SK-N-SH (cell line): ENCODE measurements around the gene SAP30.

Source experiments
- ELF1 ChIP-seq: IDR thresholded peaks from 2 replicates; pipeline ENCODE4 v1.4.0; 2012
- EZH2phosphoT487 ChIP-seq: fragments of 200-600 bp; sonication (generic); IDR thresholded peaks from 2 replicates; pipeline ENCODE4 v1.6.1; 2017; ENCODE audit warnings: low read depth, mixed run types, mild to moderate bottlenecking, antibody characterized with exemption, moderate library complexity, borderline replicate concordance
- POLR2AphosphoS5 ChIP-seq: IDR thresholded peaks from 2 replicates; pipeline ENCODE4 v1.6.1; 2012; ENCODE audit warnings: low read depth, low read length
- RFX5 ChIP-seq: IDR thresholded peaks from 2 replicates; pipeline ENCODE4 v1.6.1; 2012; ENCODE audit warnings: mild to moderate bottlenecking, improper control_type of control experiment, low read length
- TEAD4 ChIP-seq: IDR thresholded peaks from 2 replicates; pipeline ENCODE4 v1.4.0; 2012; ENCODE audit warnings: mild to moderate bottlenecking, borderline replicate concordance; ENCODE audit not compliant: insufficient read depth
- TF ChIP-seq, protein P1 (sequence below): fragments of 200-600 bp; sonication (generic); IDR thresholded peaks from 2 replicates; pipeline ENCODE4 v1.6.1; 2017; ENCODE audit warnings: antibody characterized with exemption, mild to moderate bottlenecking, moderate library complexity

DNA sequence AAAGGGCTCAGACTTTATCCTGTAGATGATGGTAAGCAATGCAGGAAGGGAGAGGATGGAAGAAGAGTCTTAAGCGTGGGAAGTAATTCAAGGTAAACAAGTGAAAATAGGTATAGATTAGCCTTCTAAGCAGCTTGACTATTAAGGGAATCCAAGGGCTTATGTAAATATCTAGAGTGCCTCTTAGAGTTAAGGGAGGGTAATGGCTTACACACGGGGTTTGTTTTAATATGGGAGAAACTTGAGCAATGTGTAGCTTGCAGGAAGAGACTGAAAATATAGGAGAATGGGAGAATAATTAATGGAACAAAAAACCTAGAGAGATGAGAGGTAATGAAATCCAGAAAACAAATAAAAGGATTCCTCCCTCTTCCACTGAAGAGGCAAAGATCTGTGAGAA, 12.8 kb upstream of the SAP30 start:
- TF ChIP-seq, protein P1, sequence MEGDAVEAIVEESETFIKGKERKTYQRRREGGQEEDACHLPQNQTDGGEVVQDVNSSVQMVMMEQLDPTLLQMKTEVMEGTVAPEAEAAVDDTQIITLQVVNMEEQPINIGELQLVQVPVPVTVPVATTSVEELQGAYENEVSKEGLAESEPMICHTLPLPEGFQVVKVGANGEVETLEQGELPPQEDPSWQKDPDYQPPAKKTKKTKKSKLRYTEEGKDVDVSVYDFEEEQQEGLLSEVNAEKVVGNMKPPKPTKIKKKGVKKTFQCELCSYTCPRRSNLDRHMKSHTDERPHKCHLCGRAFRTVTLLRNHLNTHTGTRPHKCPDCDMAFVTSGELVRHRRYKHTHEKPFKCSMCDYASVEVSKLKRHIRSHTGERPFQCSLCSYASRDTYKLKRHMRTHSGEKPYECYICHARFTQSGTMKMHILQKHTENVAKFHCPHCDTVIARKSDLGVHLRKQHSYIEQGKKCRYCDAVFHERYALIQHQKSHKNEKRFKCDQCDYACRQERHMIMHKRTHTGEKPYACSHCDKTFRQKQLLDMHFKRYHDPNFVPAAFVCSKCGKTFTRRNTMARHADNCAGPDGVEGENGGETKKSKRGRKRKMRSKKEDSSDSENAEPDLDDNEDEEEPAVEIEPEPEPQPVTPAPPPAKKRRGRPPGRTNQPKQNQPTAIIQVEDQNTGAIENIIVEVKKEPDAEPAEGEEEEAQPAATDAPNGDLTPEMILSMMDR: no peak
- no peak for TF ChIP-seq TEAD4
- no peak for TF ChIP-seq RFX5
- TF ChIP-seq ELF1: no peak
- TF ChIP-seq POLR2AphosphoS5: no peak
- TF ChIP-seq EZH2phosphoT487: no peak
